ENCODE data around the gene MSMO1.

The MSMO1 gene

DNA sequence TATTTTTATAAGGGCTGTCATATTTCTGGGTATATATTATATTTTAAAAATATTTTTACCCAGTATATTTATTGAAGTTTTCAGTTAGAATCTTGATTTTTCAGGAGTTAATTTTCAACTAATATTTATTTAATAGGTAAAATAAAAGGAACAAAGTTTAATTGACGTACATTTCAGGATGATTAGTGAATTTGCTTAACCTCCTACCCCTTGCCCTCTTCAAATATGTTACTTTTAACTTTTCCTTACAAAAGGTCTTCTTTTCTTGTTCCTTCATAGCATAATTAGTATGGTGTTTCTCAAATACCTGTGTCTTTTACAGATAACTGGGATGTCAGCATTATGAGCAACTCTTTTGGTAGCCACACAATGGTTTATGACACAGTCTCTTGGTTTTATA, 24.8 kb upstream of the MSMO1 start:
- no peaks in the 10 kb centered on the region for H3K9me3 ChIP-seq (ENCODE audit: control insufficient read depth, insufficient read depth, low read length)
- no peak overlapping the region for H3K27ac ChIP-seq (ENCODE audit: low read depth, low read length)
- H3K4me2 ChIP-seq (ENCODE audit: low read length), result no peak overlapping the region
- no peaks in the 10 kb centered on the region for H3F3A ChIP-seq (ENCODE audit: control insufficient read depth, insufficient read depth)
- no peaks in the 10 kb centered on the region for H3K27me3 ChIP-seq (ENCODE audit: control insufficient read depth, low read length)
- TF ChIP-seq CTCF (IDR thresholded peaks at IDR 0.05; ENCODE audit: low read depth, low read length, poor library complexity, severe bottlenecking) (no peak), EZH2phosphoT487 (IDR thresholded peaks at IDR 0.05; ENCODE audit: borderline replicate concordance, low read length) (no peak)
- H3K79me2 ChIP-seq (ENCODE audit: control insufficient read depth, low read length), result no peaks in the 10 kb centered on the region
- H4K20me1 ChIP-seq (ENCODE audit: control insufficient read depth, insufficient read depth, low read depth, low read length), result no peaks in the 10 kb centered on the region
- peaks cover 22% of the 10 kb centered on the region for H3K36me3 ChIP-seq (ENCODE audit: control insufficient read depth, low read length)
- H3K4me1 ChIP-seq (ENCODE audit: control insufficient read depth, low read length), result no peaks in the 10 kb centered on the region
- H3K4me3 ChIP-seq (ENCODE audit: low read length), result no peak overlapping the region
- no peaks in the 10 kb centered on the region for H3K9me2 ChIP-seq (replicated peaks; ENCODE audit: control insufficient read depth, low read length)

- Histone ChIP-seq H4K20me1 (ENCODE audit: control insufficient read depth, insufficient read depth, low read depth, low read length) (no peaks in the 10 kb centered on the region), H3F3A (ENCODE audit: control insufficient read depth, insufficient read depth) (no peaks in the 10 kb centered on the region), H3K9me2 (replicated peaks; ENCODE audit: control insufficient read depth, low read length) (no peaks in the 10 kb centered on the region), H3K4me1 (ENCODE audit: control insufficient read depth, low read length) (no peaks in the 10 kb centered on the region), H3K27me3 (ENCODE audit: control insufficient read depth, low read length) (no peaks in the 10 kb centered on the region), H3K9me3 (ENCODE audit: control insufficient read depth, insufficient read depth, low read length) (no peaks in the 10 kb centered on the region), H3K36me3 (ENCODE audit: control insufficient read depth, low read length) (peaks cover 24% of the 10 kb centered on the region), H3K4me2 (ENCODE audit: low read length) (no peak overlapping the region), H3K4me3 (ENCODE audit: low read length) (no peak overlapping the region), H3K27ac (ENCODE audit: low read depth, low read length) (no peak overlapping the region), H3K79me2 (ENCODE audit: control insufficient read depth, low read length) (no peaks in the 10 kb centered on the region)
- TF ChIP-seq CTCF (IDR thresholded peaks at IDR 0.05; ENCODE audit: low read depth, low read length, poor library complexity, severe bottlenecking) (no peak), EZH2phosphoT487 (IDR thresholded peaks at IDR 0.05; ENCODE audit: borderline replicate concordance, low read length) (no peak)
These were observed 19.3 kb upstream of the MSMO1 start for GRCh38 chr4:165308166-165308565.

GRCh38 chr4:165308606-165309005, 18.9 kb upstream of the MSMO1 start:
- no peaks in the 10 kb centered on the region for H3F3A ChIP-seq (ENCODE audit: control insufficient read depth, insufficient read depth)
- H3K9me2 ChIP-seq (replicated peaks; ENCODE audit: control insufficient read depth, low read length), result no peaks in the 10 kb centered on the region
- no peak overlapping the region for H3K4me3 ChIP-seq (ENCODE audit: low read length)
- H3K4me2 ChIP-seq (ENCODE audit: low read length), result no peak overlapping the region
- H3K79me2 ChIP-seq (ENCODE audit: control insufficient read depth, low read length), result no peaks in the 10 kb centered on the region
- H3K9me3 ChIP-seq (ENCODE audit: control insufficient read depth, insufficient read depth, low read length), result no peaks in the 10 kb centered on the region
- no peaks in the 10 kb centered on the region for H4K20me1 ChIP-seq (ENCODE audit: control insufficient read depth, insufficient read depth, low read depth, low read length)
- TF ChIP-seq EZH2phosphoT487 (IDR thresholded peaks at IDR 0.05; ENCODE audit: borderline replicate concordance, low read length), result no peak
- TF ChIP-seq CTCF (IDR thresholded peaks at IDR 0.05; ENCODE audit: low read depth, low read length, poor library complexity, severe bottlenecking), result no peak
- no peaks in the 10 kb centered on the region for H3K4me1 ChIP-seq (ENCODE audit: control insufficient read depth, low read length)
- no peaks in the 10 kb centered on the region for H3K27me3 ChIP-seq (ENCODE audit: control insufficient read depth, low read length)
- peaks cover 24% of the 10 kb centered on the region for H3K36me3 ChIP-seq (ENCODE audit: control insufficient read depth, low read length)
- H3K27ac ChIP-seq (ENCODE audit: low read depth, low read length), result no peak overlapping the region

DNA sequence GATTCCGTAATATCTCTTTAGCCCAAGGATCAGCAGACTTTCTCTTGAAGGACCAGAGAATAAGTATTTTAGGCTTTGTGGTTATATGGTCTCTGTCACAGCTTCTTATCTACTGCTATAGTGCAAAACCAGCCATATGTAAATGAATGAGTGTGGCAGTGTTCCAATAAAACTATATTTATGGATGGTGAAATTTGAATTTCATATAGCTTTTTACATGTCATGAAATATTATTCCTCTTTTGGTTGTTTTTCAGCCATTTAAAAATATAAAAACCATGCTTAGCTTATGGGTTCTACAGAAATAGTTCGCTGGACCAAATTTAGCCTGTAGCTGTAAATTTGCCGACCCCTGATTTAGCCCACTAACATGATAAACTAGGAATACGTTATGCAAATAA, 18.0 kb upstream of the MSMO1 start:
- Histone ChIP-seq H3K4me3 (ENCODE audit: low read length) (no peak overlapping the region), H3K27me3 (ENCODE audit: control insufficient read depth, low read length) (no peaks in the 10 kb centered on the region), H3K9me2 (replicated peaks; ENCODE audit: control insufficient read depth, low read length) (no peaks in the 10 kb centered on the region), H3K36me3 (ENCODE audit: control insufficient read depth, low read length) (peaks cover 30% of the 10 kb centered on the region), H3K9me3 (ENCODE audit: control insufficient read depth, insufficient read depth, low read length) (no peaks in the 10 kb centered on the region), H3K27ac (ENCODE audit: low read depth, low read length) (no peak overlapping the region), H3K79me2 (ENCODE audit: control insufficient read depth, low read length) (no peaks in the 10 kb centered on the region), H3K4me2 (ENCODE audit: low read length) (no peak overlapping the region), H3F3A (ENCODE audit: control insufficient read depth, insufficient read depth) (no peaks in the 10 kb centered on the region), H3K4me1 (ENCODE audit: control insufficient read depth, low read length) (no peaks in the 10 kb centered on the region), H4K20me1 (ENCODE audit: control insufficient read depth, insufficient read depth, low read depth, low read length) (no peaks in the 10 kb centered on the region)
- no peak for TF ChIP-seq EZH2phosphoT487 (IDR thresholded peaks at IDR 0.05; ENCODE audit: borderline replicate concordance, low read length)
- no peak for TF ChIP-seq CTCF (IDR thresholded peaks at IDR 0.05; ENCODE audit: low read depth, low read length, poor library complexity, severe bottlenecking)

All from DOHH2 (cell line).